Calu3 (cell line): Measurements from ENCODE around the gene GYPC. TPM values are rescaled to one million over a fixed set of nuclear protein-coding genes. Genes with fewer than 3 reads are reported as not detected.

Experiments used
- BruUV-seq: library from RNA; stranded (reverse); fragments of 400-500 nt; replicated peaks from 2 replicates; lab custom pipeline; 2021; lab: Mats Ljungman, UMichigan
- CTCF ChIA-PET: fragments of 300-600 bp; sonication (Branson Sonifier 250); formaldehyde crosslinking; loops from one replicate; lab custom pipeline; 2022; ENCODE audit warnings: antibody characterized with exemption; lab: Charles Lee
- DNase-seq: peaks from one replicate; pipeline ENCODE4 v3.0.0; 2022
- H3K27ac Mint-ChIP-seq: one replicate; pipeline ENCODE4 v1.8.0; 2022; ENCODE audit warnings: mixed read lengths; ENCODE audit not compliant: unreplicated experiment
- H3K27me3 Mint-ChIP-seq: one replicate; pipeline ENCODE4 v1.8.0; 2022; ENCODE audit warnings: mixed read lengths; ENCODE audit not compliant: unreplicated experiment
- H3K36me3 Mint-ChIP-seq: one replicate; pipeline ENCODE4 v1.8.0; 2022; ENCODE audit warnings: mild to moderate bottlenecking, moderate library complexity, mixed read lengths; ENCODE audit not compliant: insufficient read depth, unreplicated experiment
- H3K4me1 Mint-ChIP-seq: one replicate; pipeline ENCODE4 v1.8.0; 2022; ENCODE audit warnings: mild to moderate bottlenecking, low read depth, mixed read lengths; ENCODE audit not compliant: unreplicated experiment
- H3K4me3 Mint-ChIP-seq: one replicate; pipeline ENCODE4 v1.8.0; 2022; ENCODE audit warnings: mild to moderate bottlenecking, low read depth, moderate library complexity, mixed read lengths; ENCODE audit not compliant: unreplicated experiment
- H3K9me3 Mint-ChIP-seq: one replicate; pipeline ENCODE4 v1.8.0; 2022; ENCODE audit warnings: low read depth, mixed read lengths; ENCODE audit not compliant: unreplicated experiment
- CTCF ChIP-seq: fragments of 200-600 bp; IDR thresholded peaks from one replicate; pipeline ENCODE4 v1.8.0; 2022; ENCODE audit warnings: antibody characterized with exemption; ENCODE audit not compliant: unreplicated experiment
- intact Hi-C: fragments of 100-400 bp; cut with micrococcal nuclease; formaldehyde crosslinking; loops from one replicate; pipeline ENCODE4 v1.10.0; 2022; ENCODE audit not compliant: unreplicated experiment
- total RNA-seq: library from RNA; stranded (reverse); gene quantifications from 2 replicates; pipeline ENCODE4 v1.2.3, GENCODE V29; 2022

GYPC gene
- total RNA-seq, 1 experiment from 2014 or later: not detected

GRCh38 chr2:126729896-126730295 lies 73.9 kb downstream of the GYPC start:
- Mint-ChIP-seq H3K4me3 (no peak overlapping the region), H3K9me3 (peaks cover 5% of the 10 kb centered on the region), H3K36me3 (no peaks in the 10 kb centered on the region), H3K27me3 (no peaks in the 10 kb centered on the region), H3K4me1 (no peaks in the 10 kb centered on the region), H3K27ac (no peak overlapping the region)
- CTCF ChIA-PET: no interaction called here
- no peak for DNase-seq
- no TSS peak for BruUV-seq
- TF ChIP-seq CTCF: no peak
- intact Hi-C loops: no loop called here

- no peak overlapping the region for H3K27ac Mint-ChIP-seq
- no peak overlapping the region for H3K4me3 Mint-ChIP-seq
- TF ChIP-seq CTCF: no peak
- CTCF ChIA-PET: no interaction called here
- H3K36me3 Mint-ChIP-seq: no peaks in the 10 kb centered on the region
- DNase-seq: no peak
- H3K9me3 Mint-ChIP-seq: peaks cover 2% of the 10 kb centered on the region
- no TSS peak for BruUV-seq
- intact Hi-C loops: no loop called here
- no peaks in the 10 kb centered on the region for H3K27me3 Mint-ChIP-seq
- H3K4me1 Mint-ChIP-seq: no peaks in the 10 kb centered on the region
These were observed 74.7 kb downstream of the GYPC start for GRCh38 chr2:126730655-126731054.

GRCh38 chr2:126731353-126731752 lies 75.4 kb downstream of the GYPC start:
- intact Hi-C loops: no loop called here
- Mint-ChIP-seq H3K4me3 (no peak overlapping the region), H3K9me3 (no peaks in the 10 kb centered on the region), H3K4me1 (no peaks in the 10 kb centered on the region), H3K36me3 (no peaks in the 10 kb centered on the region), H3K27ac (no peak overlapping the region), H3K27me3 (no peaks in the 10 kb centered on the region)
- BruUV-seq: no TSS peak
- TF ChIP-seq CTCF: no peak
- CTCF ChIA-PET: no interaction called here
- DNase-seq: no peak

- CTCF ChIA-PET: no interaction called here
- TF ChIP-seq CTCF: no peak
- H3K9me3 Mint-ChIP-seq: no peaks in the 10 kb centered on the region
- no peaks in the 10 kb centered on the region for H3K4me1 Mint-ChIP-seq
- H3K27me3 Mint-ChIP-seq: no peaks in the 10 kb centered on the region
- no peak overlapping the region for H3K4me3 Mint-ChIP-seq
- intact Hi-C loops: no loop called here
- H3K27ac Mint-ChIP-seq: no peak overlapping the region
- no TSS peak for BruUV-seq
- no peak for DNase-seq
- H3K36me3 Mint-ChIP-seq: no peaks in the 10 kb centered on the region
These were observed 76.8 kb downstream of the GYPC start for GRCh38 chr2:126732682-126733245.
